ENCODE measurements around the gene PLEKHF1. TPM values are rescaled to one million over a fixed set of nuclear protein-coding genes. Genes with fewer than 3 reads are reported as not detected.

Gene PLEKHF1
- total RNA-seq, 4 donors from 2014 or later = 69.1 to 164 (median 135) TPM

DNA sequence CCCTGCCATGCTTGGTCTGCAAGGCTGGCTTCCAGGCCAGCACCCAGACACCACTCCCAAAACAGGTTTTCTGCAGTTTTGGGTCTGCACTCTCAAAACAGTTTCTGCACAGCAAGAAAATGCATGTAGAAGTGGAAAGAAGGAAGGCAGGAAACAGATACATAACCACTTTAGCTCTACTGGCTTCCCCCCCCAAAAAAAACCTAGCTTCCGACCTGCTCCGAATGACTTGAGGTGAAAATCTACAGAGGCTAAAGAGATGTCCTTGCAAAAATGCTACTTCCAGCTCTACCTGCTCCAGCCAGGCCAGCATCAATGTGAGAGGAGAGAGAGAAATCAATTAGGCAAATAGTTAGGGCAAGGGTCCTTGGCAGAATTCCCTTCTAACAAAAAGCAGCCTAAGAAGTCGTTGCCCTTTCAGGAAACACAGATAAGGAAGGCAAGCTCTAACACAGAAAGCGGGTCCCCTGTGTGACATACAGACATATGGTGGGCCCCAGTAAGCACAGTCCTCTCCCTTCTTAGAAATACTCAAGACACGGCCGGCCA, 46.4 kb downstream of the PLEKHF1 start:
- in situ Hi-C loops (cut with MboI; ENCODE audit: low sequenced_read_pairs in 4 of 4) = loop anchor here (5.0 to 25.0 kb wide), 4 partner anchors 47 to 499 kb away; partner anchors contain the start of genes POP4 (in 3 of the 4), PLEKHF1 (in 2 of the 4) and UQCRFS1 (in 1 of the 4)
- H3K4me1 ChIP-seq = peaks cover 40 to 56% of the 10 kb centered on the region in 2 donors

DNA sequence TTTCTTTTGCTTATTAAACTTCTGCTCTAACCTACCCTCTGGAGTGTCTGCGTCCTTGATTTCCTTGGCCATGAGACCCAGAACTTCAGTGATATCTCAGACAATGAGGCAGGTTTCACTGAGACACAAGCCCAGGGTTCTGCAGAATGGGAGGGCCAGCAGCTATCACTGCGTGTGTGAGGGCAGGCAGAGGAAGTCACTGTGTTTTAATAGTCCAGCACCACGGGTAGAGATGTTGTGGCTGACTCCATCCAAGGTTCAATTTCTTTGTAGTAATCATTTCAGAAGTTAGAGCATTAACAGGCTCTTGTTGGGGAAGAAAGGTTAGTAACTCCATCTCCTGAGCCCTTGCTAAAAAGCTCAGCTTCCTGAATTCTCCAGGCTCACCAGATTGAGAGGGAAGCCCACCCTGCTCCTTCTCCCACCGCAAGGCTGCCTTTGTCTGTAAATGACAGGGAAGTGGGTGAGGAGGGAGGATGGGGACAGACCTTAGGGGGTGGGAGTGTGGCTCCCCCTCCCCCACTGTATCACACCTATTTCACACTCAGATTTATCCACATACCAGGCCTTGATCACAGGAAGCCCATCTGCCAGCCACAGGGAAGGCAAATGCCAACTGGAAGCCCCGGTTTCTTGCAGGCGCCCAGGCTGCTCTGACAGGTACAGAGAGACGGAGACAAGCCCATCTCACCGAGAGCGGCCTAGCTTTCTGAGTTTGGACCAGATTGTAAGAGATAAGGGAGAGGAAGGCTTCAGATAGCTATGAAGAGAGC, 47.7 kb downstream of the PLEKHF1 start:
- in situ Hi-C loops (cut with MboI; ENCODE audit: low sequenced_read_pairs in 4 of 4) (loop anchor here (5.0 to 25.0 kb wide), 4 partner anchors 48 to 501 kb away; partner anchors contain the start of genes POP4 (in 3 of the 4), PLEKHF1 (in 2 of the 4) and UQCRFS1 (in 1 of the 4)), intact Hi-C loops (cut with DNase I; ENCODE audit: low total_unique reads) (no loop called here)
- DNase-seq (no peak), ATAC-seq (no peak)
- TF ChIP-seq, protein P1, sequence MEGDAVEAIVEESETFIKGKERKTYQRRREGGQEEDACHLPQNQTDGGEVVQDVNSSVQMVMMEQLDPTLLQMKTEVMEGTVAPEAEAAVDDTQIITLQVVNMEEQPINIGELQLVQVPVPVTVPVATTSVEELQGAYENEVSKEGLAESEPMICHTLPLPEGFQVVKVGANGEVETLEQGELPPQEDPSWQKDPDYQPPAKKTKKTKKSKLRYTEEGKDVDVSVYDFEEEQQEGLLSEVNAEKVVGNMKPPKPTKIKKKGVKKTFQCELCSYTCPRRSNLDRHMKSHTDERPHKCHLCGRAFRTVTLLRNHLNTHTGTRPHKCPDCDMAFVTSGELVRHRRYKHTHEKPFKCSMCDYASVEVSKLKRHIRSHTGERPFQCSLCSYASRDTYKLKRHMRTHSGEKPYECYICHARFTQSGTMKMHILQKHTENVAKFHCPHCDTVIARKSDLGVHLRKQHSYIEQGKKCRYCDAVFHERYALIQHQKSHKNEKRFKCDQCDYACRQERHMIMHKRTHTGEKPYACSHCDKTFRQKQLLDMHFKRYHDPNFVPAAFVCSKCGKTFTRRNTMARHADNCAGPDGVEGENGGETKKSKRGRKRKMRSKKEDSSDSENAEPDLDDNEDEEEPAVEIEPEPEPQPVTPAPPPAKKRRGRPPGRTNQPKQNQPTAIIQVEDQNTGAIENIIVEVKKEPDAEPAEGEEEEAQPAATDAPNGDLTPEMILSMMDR (IDR thresholded peaks at IDR 0.05 in 4 of 5, conservative IDR thresholded peaks at IDR 0.05 in 1 of 5) = no peak
- no peak for TF ChIP-seq POLR2A (IDR thresholded peaks at IDR 0.05)
- Histone ChIP-seq H3K27me3 (no peaks in the 10 kb centered on the region), H3K36me3 (no peaks in the 10 kb centered on the region), H3K4me1 (peaks cover 38 to 44% of the 10 kb centered on the region in 2 donors), H3K9me3 (no peaks in the 10 kb centered on the region), H3K27ac (peak overlapping the region; percentile 94 to 98 (median 94)), H3K4me3 (no peak overlapping the region)

More for the DNA sequence above, 46.4 kb downstream of the PLEKHF1 start:
- H3K36me3 ChIP-seq = peaks cover 0 to 11% of the 10 kb centered on the region in 2 donors
- H3K27me3 ChIP-seq = no peaks in the 10 kb centered on the region
- no peak for DNase-seq
- no peak for ATAC-seq
- peak overlapping the region in 1 of 4 donors; percentile 94 for H3K27ac ChIP-seq
- no peak overlapping the region for H3K4me3 ChIP-seq
- intact Hi-C loops (cut with DNase I; ENCODE audit: low total_unique reads) = no loop called here
- TF ChIP-seq, protein P1 (IDR thresholded peaks at IDR 0.05 in 4 of 5, conservative IDR thresholded peaks at IDR 0.05 in 1 of 5) = no peak
- no peak for TF ChIP-seq POLR2A (IDR thresholded peaks at IDR 0.05)
- H3K9me3 ChIP-seq = no peaks in the 10 kb centered on the region

DNA sequence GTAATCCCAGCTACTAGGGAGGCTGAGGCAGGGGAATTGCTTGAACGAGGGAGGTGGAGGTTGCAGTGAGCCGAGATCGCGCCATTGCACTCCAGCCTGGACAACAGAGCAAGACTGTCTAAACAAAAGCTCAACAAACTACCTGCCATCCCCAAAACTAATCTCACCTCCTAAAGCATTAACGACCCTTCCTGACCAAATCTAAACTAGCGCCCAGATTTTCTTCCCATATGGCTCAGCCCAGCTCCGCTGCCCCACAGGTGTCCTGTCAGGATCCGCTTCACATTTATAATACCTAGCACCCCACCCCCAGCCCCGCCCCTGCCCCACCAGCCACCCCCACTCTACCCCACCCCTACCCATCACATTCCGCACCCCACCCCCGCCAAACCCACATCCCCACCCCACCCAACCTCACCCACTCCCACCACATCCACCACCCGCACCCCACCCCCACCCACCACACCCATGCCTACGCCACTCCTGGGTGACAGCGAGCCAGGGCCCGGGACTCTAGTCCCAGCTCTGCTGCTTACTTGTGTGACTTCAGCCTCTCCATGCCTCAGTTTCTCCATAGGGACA, 49.2 kb downstream of the PLEKHF1 start:
- peak; percentile 9 to 14 for ATAC-seq
- Histone ChIP-seq H3K27ac (peak overlapping the region; percentile 94 to 98 (median 94)), H3K9me3 (no peaks in the 10 kb centered on the region), H3K36me3 (no peaks in the 10 kb centered on the region), H3K4me3 (peak overlapping the region; percentile 80 to 99 (median 86)), H3K27me3 (no peaks in the 10 kb centered on the region), H3K4me1 (peaks cover 24 to 28% of the 10 kb centered on the region in 2 donors)
- in situ Hi-C loops (cut with MboI; ENCODE audit: low sequenced_read_pairs in 4 of 4) (loop anchor here (5.0 to 25.0 kb wide), 4 partner anchors 50 to 502 kb away; partner anchors contain the start of genes POP4 (in 3 of the 4), PLEKHF1 (in 2 of the 4) and UQCRFS1 (in 1 of the 4)), intact Hi-C loops (cut with DNase I; ENCODE audit: low total_unique reads) (no loop called here)
- peak in 1 of 2 donors; percentile 29 for DNase-seq
- TF ChIP-seq, protein P1 (IDR thresholded peaks at IDR 0.05 in 4 of 5, conservative IDR thresholded peaks at IDR 0.05 in 1 of 5) = no peak
- no peak for TF ChIP-seq POLR2A (IDR thresholded peaks at IDR 0.05)

DNA sequence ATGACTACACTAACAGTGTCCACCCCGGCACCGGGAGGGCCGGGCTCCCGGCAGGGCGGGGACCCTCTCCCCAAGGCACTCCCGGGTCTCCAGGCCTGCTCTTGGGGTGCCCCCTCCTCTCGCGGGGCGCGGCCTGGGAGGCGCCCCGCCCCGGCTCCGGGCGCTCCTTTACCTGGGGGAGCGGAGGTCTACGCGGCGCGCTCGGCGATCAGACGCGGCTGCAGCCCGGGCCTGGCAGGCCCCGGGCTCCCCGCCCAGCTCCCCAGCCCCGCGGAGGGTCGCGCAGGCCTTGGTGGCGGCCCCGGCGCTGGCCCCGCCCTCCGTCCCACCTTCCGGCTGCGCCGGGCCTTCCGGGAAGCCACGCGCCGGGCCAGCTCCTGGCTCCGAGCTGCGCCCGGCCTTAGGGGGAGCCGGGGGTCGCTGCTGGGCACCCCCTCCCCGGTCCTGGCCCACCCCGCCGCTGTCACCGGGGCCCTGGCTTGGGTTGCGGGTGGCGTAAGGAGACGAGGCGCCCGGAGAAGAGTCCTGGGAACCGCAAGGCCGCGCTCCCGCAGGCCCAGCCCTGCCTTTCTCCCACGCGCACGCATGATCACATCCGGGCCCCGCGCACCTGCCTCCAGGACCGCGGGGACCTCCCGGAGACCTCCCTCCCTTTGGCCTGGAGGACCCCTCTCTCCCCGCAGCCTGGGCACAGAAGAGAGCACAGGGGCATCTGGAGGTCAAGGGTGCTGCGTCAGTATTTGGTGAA, 49.9 kb downstream of the PLEKHF1 start, which contains the start of gene C19orf12:
TSS of gene C19orf12 (minus strand) at position 309 of the 748 bp plus-strand sequence. CDS start 6,848 bp downstream, outside the sequence.
- H3K27me3 ChIP-seq = no peaks in the 10 kb centered on the region
- H3K27ac ChIP-seq = peak within 1 kb of the TSS; percentile 94 to 98 (median 94)
- ATAC-seq (peak; percentile 82 to 86), DNase-seq (peak in 1 of 2 donors; percentile 54)
- H3K36me3 ChIP-seq = no peaks in the 10 kb centered on the region
- peak within 1 kb of the TSS; percentile 80 to 99 (median 86) for H3K4me3 ChIP-seq
- no peaks in the 10 kb centered on the region for H3K9me3 ChIP-seq
- peaks cover 24 to 26% of the 10 kb centered on the region in 2 donors for H3K4me1 ChIP-seq
- TF ChIP-seq, protein P1 (IDR thresholded peaks at IDR 0.05 in 4 of 5, conservative IDR thresholded peaks at IDR 0.05 in 1 of 5) = peak in 2 of 5 experiments; percentile 24 to 28
- TF ChIP-seq POLR2A (IDR thresholded peaks at IDR 0.05) = peak; percentile 92 to 94
- intact Hi-C loops (cut with DNase I; ENCODE audit: low total_unique reads) = no loop called here
- in situ Hi-C loops (cut with MboI; ENCODE audit: low sequenced_read_pairs in 4 of 4) = loop anchor here (5.0 to 25.0 kb wide), 4 partner anchors 50 to 503 kb away; partner anchors contain the start of genes POP4 (in 4 of the 4), PLEKHF1 (in 2 of the 4) and UQCRFS1 (in 1 of the 4)

Measured in gastrocnemius medialis (tissue), 4 donors.